Measurements from ENCODE around the gene MYO5C. TPM values are rescaled to one million over a fixed set of nuclear protein-coding genes. Genes with fewer than 3 reads are reported as not detected.

MYO5C gene
- total RNA-seq, 2 donors from 2014 or later = 3.0 to 18.4 TPM

DNA sequence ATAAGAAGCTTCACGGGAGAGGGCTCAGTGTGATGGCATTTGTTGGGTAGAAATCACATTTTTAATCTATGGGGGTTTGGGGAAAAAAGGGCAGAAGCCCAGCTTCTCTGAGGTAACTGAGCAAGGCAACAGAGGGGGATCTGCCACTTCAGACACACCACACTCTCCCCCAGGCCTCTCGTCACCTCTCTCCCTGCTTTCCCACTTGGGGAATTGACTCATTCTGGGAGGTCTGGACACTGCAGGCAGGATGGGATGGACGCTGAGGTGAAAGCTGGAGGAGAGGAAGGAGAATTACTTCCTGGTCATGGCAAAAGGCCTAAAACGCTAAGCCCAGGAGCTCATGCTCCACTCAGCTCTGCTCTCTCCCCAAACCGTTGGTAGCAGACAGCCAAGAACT, 33.2 kb downstream of the MYO5C start:
- no peak for DNase-seq (ENCODE audit: low spot score)

DNA sequence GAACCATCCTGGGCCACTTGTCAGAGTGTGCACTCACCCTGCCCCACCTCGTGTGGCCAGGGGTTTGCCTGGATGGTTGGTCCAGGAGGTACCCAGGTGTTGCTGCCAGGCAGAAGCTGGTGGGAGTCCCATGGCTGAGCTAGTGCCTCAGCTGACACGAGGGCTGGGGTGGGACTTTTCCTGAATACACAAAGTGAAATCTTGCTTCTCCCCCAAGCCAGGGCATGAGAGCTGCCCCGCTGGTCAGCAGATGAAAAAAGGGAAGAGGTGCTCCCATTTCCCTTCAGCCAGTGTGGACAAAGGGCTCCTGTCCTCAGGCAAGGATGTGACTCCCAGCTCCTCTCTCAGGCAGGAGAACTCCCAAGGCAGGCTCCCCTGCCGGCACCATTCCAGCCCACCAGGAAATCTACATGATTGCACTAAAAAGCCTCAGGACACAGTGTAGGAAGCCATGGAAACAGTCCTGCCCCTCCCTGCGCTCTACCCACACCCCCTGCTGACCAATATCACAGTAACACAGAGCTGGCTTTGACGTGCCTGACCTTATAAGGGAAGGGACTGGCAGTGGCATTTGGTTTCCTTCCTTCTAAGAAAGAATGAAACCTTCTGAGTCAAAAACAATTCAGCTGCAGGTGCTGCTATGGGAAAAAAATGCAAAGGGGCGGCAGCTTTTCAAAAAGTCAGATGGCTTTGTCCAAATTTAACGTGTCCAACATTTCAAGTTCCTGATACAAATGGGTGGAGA, 33.9 kb downstream of the MYO5C start:
- ATAC-seq (ENCODE audit: insufficient number of reproducible peaks, low FRiP score, low read depth) (peak; percentile 75), DNase-seq (ENCODE audit: low spot score) (peak; percentile 45)
- Histone ChIP-seq H3K9me3 (no peaks in the 10 kb centered on the region), H3K4me1 (ENCODE audit: control insufficient read depth in 1 of 2, low read depth in 2 of 2) (peaks cover 7 to 13% of the 10 kb centered on the region in 2 donors), H3K27me3 (replicated peaks; ENCODE audit: insufficient read depth) (no peaks in the 10 kb centered on the region), H3K27ac (peak overlapping the region; percentile 22 to 61), H3K36me3 (no peaks in the 10 kb centered on the region), H3K4me3 (peak overlapping the region; percentile 28)
- TF ChIP-seq, protein P1, sequence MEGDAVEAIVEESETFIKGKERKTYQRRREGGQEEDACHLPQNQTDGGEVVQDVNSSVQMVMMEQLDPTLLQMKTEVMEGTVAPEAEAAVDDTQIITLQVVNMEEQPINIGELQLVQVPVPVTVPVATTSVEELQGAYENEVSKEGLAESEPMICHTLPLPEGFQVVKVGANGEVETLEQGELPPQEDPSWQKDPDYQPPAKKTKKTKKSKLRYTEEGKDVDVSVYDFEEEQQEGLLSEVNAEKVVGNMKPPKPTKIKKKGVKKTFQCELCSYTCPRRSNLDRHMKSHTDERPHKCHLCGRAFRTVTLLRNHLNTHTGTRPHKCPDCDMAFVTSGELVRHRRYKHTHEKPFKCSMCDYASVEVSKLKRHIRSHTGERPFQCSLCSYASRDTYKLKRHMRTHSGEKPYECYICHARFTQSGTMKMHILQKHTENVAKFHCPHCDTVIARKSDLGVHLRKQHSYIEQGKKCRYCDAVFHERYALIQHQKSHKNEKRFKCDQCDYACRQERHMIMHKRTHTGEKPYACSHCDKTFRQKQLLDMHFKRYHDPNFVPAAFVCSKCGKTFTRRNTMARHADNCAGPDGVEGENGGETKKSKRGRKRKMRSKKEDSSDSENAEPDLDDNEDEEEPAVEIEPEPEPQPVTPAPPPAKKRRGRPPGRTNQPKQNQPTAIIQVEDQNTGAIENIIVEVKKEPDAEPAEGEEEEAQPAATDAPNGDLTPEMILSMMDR (IDR thresholded peaks at IDR 0.05) = no peak

More for the DNA sequence above, 33.2 kb downstream of the MYO5C start:
- TF ChIP-seq, protein P1 (IDR thresholded peaks at IDR 0.05) = no peak
- no peaks in the 10 kb centered on the region for H3K9me3 ChIP-seq
- no peaks in the 10 kb centered on the region for H3K36me3 ChIP-seq
- peaks cover 7 to 13% of the 10 kb centered on the region in 2 donors for H3K4me1 ChIP-seq (ENCODE audit: control insufficient read depth in 1 of 2, low read depth in 2 of 2)
- H3K27me3 ChIP-seq (replicated peaks; ENCODE audit: insufficient read depth) = no peaks in the 10 kb centered on the region
- no peak overlapping the region for H3K4me3 ChIP-seq
- peak overlapping the region in 1 of 2 donors; percentile 4 for H3K27ac ChIP-seq
- no peak for ATAC-seq (ENCODE audit: insufficient number of reproducible peaks, low FRiP score, low read depth)

DNA sequence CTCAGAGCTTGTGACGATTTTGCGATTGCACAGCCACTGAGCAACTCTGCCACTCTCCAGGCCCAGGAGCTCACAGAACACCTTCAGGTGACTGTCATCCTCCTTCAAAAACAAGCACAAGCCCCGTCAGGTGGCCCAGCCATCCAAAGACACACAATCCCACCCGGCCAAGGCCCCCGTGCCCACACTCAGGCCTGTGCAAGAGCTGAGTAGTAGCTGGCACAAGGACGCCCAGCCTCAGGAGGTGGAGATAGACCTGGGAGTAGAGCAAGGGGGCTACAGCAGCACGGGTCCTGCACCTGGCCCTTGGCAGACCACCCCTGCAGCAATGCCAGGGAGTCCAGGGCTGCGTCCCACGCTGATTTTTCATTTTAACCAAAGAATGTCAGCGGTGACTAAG, 34.6 kb downstream of the MYO5C start:
- TF ChIP-seq, protein P1 (IDR thresholded peaks at IDR 0.05) = no peak
- H3K27ac ChIP-seq = peak overlapping the region in 1 of 2 donors; percentile 61
- no peak overlapping the region for H3K4me3 ChIP-seq
- DNase-seq (ENCODE audit: low spot score) (no peak), ATAC-seq (ENCODE audit: insufficient number of reproducible peaks, low FRiP score, low read depth) (no peak)
- H3K36me3 ChIP-seq = no peaks in the 10 kb centered on the region
- H3K4me1 ChIP-seq (ENCODE audit: control insufficient read depth in 1 of 2, low read depth in 2 of 2) = peaks cover 7 to 13% of the 10 kb centered on the region in 2 donors
- no peaks in the 10 kb centered on the region for H3K27me3 ChIP-seq (replicated peaks; ENCODE audit: insufficient read depth)
- H3K9me3 ChIP-seq = no peaks in the 10 kb centered on the region

DNA sequence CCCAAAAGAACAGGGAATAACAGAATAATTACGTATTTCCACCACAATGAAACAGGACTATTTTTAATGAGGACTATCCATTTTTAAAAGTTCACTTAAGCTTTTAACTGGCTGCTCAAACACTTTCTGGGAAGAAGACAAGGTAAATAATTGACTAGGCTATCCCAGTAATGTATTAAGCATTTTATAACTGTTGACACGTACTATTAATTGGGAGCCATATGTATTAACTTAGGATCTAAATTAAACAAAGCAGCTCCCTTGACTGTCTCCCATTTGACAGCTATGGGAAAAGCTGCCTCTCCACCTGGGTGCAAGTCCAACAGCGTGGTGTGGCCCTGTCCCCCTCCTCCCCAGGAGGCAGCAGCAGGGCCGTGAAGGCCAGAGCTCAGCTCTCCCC, 36.1 kb downstream of the MYO5C start:
- Histone ChIP-seq H3K36me3 (no peaks in the 10 kb centered on the region), H3K4me3 (no peak overlapping the region), H3K27me3 (replicated peaks; ENCODE audit: insufficient read depth) (no peaks in the 10 kb centered on the region), H3K4me1 (ENCODE audit: control insufficient read depth in 1 of 2, low read depth in 2 of 2) (peaks cover 7 to 13% of the 10 kb centered on the region in 2 donors), H3K9me3 (no peaks in the 10 kb centered on the region), H3K27ac (no peak overlapping the region)
- ATAC-seq (ENCODE audit: insufficient number of reproducible peaks, low FRiP score, low read depth) (no peak), DNase-seq (ENCODE audit: low spot score) (no peak)
- TF ChIP-seq, protein P1 (IDR thresholded peaks at IDR 0.05) = no peak

DNA sequence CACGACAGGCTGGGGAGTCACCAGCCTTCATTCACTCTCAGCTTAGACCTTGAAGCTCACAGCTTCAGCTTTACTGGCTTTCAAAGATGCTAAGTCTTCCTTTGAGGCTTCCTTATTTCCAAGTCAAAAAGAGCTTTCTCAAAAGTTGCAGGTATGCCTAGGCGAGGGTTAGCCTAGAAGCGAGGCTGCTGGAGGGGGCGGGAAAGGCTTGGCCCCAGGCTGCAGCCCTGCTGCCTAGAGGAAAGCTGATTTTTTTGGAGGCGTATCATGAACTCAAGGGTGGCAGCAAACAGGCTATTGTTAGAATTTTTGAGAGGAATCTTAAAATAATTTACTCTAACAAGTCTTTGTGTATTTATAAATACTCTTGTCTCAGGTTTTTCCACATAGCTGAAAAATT, 37.1 kb downstream of the MYO5C start:
- no peaks in the 10 kb centered on the region for H3K36me3 ChIP-seq
- H3K27ac ChIP-seq = no peak overlapping the region
- ATAC-seq (ENCODE audit: insufficient number of reproducible peaks, low FRiP score, low read depth) = no peak

More for the DNA sequence above, 37.1 kb downstream of the MYO5C start:
- Histone ChIP-seq H3K27me3 (replicated peaks; ENCODE audit: insufficient read depth) (no peaks in the 10 kb centered on the region), H3K4me3 (no peak overlapping the region), H3K9me3 (no peaks in the 10 kb centered on the region), H3K4me1 (ENCODE audit: control insufficient read depth in 1 of 2, low read depth in 2 of 2) (peaks cover 7 to 13% of the 10 kb centered on the region in 2 donors)
- DNase-seq (ENCODE audit: low spot score) = no peak
- TF ChIP-seq, protein P1 (IDR thresholded peaks at IDR 0.05) = no peak

Measured in thoracic aorta (tissue), 2 donors.